Bronchial epithelial cell (primary cell): ENCODE measurements around the gene UBE2E3. TPM values are rescaled to one million over a fixed set of nuclear protein-coding genes. Genes with fewer than 3 reads are reported as not detected.
"Not testable (repeated sequence)": the region's sequence is repeated elsewhere in the genome, so short reads cannot be mapped to it uniquely, and the experiment has no call there.

Source experiments
- DNase-seq: peaks from one replicate; pipeline ENCODE4 v3.0.0-alpha.2; 2010; ENCODE audit warnings: low read depth
- FAIRE-seq: peaks from 2 replicates; lab custom pipeline; 2011; peaks lifted over from hg19 to GRCh38; lab: Jason Lieb, UNC
- H3K27me3 ChIP-seq: 2 replicates; pipeline ENCODE4 v1.5.1; 2011; ENCODE audit warnings: low read length; ENCODE audit not compliant: control insufficient read depth, insufficient read depth
- H3K36me3 ChIP-seq: 2 replicates; pipeline ENCODE4 v1.5.1; 2011; ENCODE audit warnings: low read length; ENCODE audit not compliant: control insufficient read depth, insufficient read depth
- H3K4me3 ChIP-seq: 2 replicates; pipeline ENCODE4 v1.5.1; 2011; ENCODE audit warnings: mild to moderate bottlenecking, low read depth, low read length, control low read depth
- CTCF ChIP-seq: IDR thresholded peaks from 2 replicates; pipeline ENCODE4 v1.5.1; 2011; ENCODE audit warnings: mild to moderate bottlenecking, moderate library complexity, low read length, control low read depth, inconsistent platforms; ENCODE audit not compliant: insufficient read depth, severe bottlenecking
- total RNA-seq: library from RNA; depleted of rRNA; stranded (reverse); fragments of >200 nt; gene quantifications from 2 replicates; pipeline ENCODE4 v1.2.1, GENCODE V29; 2014

Gene UBE2E3
- total RNA-seq, 1 donor from 2014 or later: 27.4 TPM

GRCh38 chr2:181077128-181077709 is 96.8 kb downstream of the UBE2E3 start:
- Histone ChIP-seq H3K4me3 (no peak overlapping the region), H3K36me3 (no peaks in the 10 kb centered on the region), H3K27me3 (no peaks in the 10 kb centered on the region)
- FAIRE-seq (no peak), DNase-seq (peak; percentile 55)
- peak; percentile 48 for TF ChIP-seq CTCF

DNA sequence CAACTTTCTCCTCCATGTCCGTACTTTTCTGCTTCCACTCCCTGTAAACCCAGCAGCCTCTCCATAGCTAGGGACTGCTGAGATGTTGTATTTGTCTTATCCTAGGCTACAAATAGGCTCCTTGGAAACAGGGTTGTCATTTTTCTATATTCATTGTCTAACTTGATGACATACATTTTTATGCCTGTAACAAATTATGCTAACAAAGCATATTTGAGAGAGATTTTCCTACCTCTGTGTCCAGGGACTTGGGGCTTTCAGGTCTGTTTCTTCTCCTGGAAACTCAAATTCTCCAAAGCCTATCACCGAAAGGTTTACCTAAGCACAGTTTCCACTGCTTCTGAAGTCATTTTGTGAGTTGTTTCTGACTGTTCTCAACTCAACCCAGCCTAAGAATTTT is 102.7 kb downstream of the UBE2E3 start:
- no peaks in the 10 kb centered on the region for H3K27me3 ChIP-seq
- DNase-seq (no peak), FAIRE-seq (no peak)
- no peak for TF ChIP-seq CTCF
- no peak overlapping the region for H3K4me3 ChIP-seq
- no peaks in the 10 kb centered on the region for H3K36me3 ChIP-seq

GRCh38 chr2:181085734-181086133 is 105.3 kb downstream of the UBE2E3 start:
- no peaks in the 10 kb centered on the region for H3K27me3 ChIP-seq
- DNase-seq: no peak
- FAIRE-seq: no peak

DNA sequence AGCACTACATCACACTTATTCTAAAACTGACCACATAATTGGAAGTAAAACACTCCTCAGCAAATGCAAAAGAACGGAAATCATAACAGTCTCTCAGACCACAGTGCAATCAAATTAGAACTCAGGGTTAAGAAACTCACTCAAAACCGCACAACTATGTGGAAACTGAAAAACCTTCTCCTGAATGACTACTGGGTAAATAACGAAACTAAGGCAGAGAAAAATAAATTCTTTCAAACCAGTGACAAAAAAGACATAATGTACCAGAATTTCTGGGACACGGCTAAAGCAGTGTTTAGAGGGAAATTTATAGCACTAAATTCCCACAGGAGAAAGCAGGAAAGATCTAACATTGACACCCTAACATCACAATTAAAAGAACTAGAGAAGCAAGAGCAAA is 111.5 kb downstream of the UBE2E3 start:
- H3K27me3 ChIP-seq, FAIRE-seq, H3K36me3 ChIP-seq: not testable (repeated sequence)

More at GRCh38 chr2:181085734-181086133, 105.3 kb downstream of the UBE2E3 start:
- TF ChIP-seq CTCF: no peak
- Histone ChIP-seq H3K4me3 (no peak overlapping the region), H3K36me3 (no peaks in the 10 kb centered on the region)

GRCh38 chr2:181095486-181095885 is 115.1 kb downstream of the UBE2E3 start:
- no peak for FAIRE-seq
- TF ChIP-seq CTCF: no peak
- Histone ChIP-seq H3K27me3 (no peaks in the 10 kb centered on the region), H3K4me3 (no peak overlapping the region), H3K36me3 (no peaks in the 10 kb centered on the region)
- DNase-seq: no peak

More for the DNA sequence above, 111.5 kb downstream of the UBE2E3 start:
- DNase-seq, H3K4me3 ChIP-seq: not testable (repeated sequence)

DNA sequence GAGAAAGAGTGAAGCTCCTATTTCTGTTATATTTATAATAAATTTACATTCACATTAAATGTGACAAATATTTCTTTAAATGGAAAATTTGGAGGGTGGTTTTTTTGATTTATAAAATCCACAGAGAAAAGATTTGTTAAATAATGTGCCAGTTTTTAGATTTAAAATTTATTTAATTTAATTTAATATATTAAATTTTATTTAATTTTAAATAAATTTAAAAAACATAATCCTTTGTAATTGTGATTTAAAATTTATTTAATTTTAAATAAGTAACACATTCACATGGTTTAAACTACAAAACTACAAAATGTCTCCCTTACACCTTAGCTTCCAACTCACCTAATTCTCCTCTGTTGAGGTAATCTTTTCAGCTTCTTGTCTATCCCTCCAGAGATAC is 123.3 kb downstream of the UBE2E3 start:
- H3K27me3 ChIP-seq: no peaks in the 10 kb centered on the region
- FAIRE-seq (no peak), DNase-seq (no peak)
- H3K36me3 ChIP-seq: no peaks in the 10 kb centered on the region
- TF ChIP-seq CTCF: no peak
- H3K4me3 ChIP-seq: no peak overlapping the region
